CD4-positive, alpha-beta T cell treated with Interleukin-4 for 4 hours (primary cell): Measurements from ENCODE around the gene ZMYND11.

Source experiments
- DNase-seq: peaks from one replicate; pipeline ENCODE4 v3.0.0-alpha.2; 2020

The ZMYND11 gene

GRCh38 chr10:135132-135600 lies at the start of gene ZMYND11:
Gene ZMYND11, plus strand, starts transcription at chr10:135455. Its CDS starts 44,558 bp downstream, at chr10:180013.
- peak; percentile 66 for DNase-seq

GRCh38 chr10:86031-86430 lies 49.2 kb upstream of the ZMYND11 start:
- DNase-seq = no peak

- no peak for DNase-seq
These were observed 47.8 kb upstream of the ZMYND11 start for GRCh38 chr10:87177-88080.

GRCh38 chr10:88253-88652 lies 47.0 kb upstream of the ZMYND11 start:
- no peak for DNase-seq

GRCh38 chr10:89248-89647 lies 46.0 kb upstream of the ZMYND11 start:
- DNase-seq = no peak

GRCh38 chr10:90161-90560 lies 45.1 kb upstream of the ZMYND11 start:
- no peak for DNase-seq

GRCh38 chr10:91313-91712 lies 43.9 kb upstream of the ZMYND11 start:
- no peak for DNase-seq

- DNase-seq = no peak
These were observed 43.1 kb upstream of the ZMYND11 start for GRCh38 chr10:92153-92552.

GRCh38 chr10:92846-93245 lies 42.4 kb upstream of the ZMYND11 start:
- no peak for DNase-seq

GRCh38 chr10:94613-95012 lies 40.6 kb upstream of the ZMYND11 start:
- no peak for DNase-seq

GRCh38 chr10:95356-96115 lies 39.7 kb upstream of the ZMYND11 start:
- DNase-seq = no peak

GRCh38 chr10:96466-96865 lies 38.8 kb upstream of the ZMYND11 start:
- no peak for DNase-seq

GRCh38 chr10:104416-104815 lies 30.8 kb upstream of the ZMYND11 start:
- no peak for DNase-seq

GRCh38 chr10:104862-105565 lies 30.2 kb upstream of the ZMYND11 start:
- DNase-seq = no peak

GRCh38 chr10:105806-106205 lies 29.4 kb upstream of the ZMYND11 start:
- DNase-seq = no peak

GRCh38 chr10:106740-107139 lies 28.5 kb upstream of the ZMYND11 start:
- no peak for DNase-seq

GRCh38 chr10:112246-112645 lies 23.0 kb upstream of the ZMYND11 start:
- no peak for DNase-seq

GRCh38 chr10:124874-125273 lies 10.4 kb upstream of the ZMYND11 start:
- no peak for DNase-seq

- peak; percentile 37 for DNase-seq
These were observed 7.4 kb upstream of the ZMYND11 start for GRCh38 chr10:127612-128432.

- no peak for DNase-seq
These were observed 5.4 kb upstream of the ZMYND11 start for GRCh38 chr10:129810-130209.

GRCh38 chr10:132946-133898 lies 2.0 kb upstream of the ZMYND11 start:
- DNase-seq = no peak
